H1 (cell line): ENCODE results near the gene DSCAM.

Experiments used
- BACH1 ChIP-seq: IDR thresholded peaks from 2 replicates; pipeline ENCODE4 v1.6.1; 2012; ENCODE audit warnings: low read length, improper control_type of control experiment
- CTCF ChIP-seq, 3 experiments: IDR thresholded peaks; 1 replicate in 2 of 3; 2 replicates in 1 of 3; pipeline versions ENCODE4 v1.5.1 to v1.6.1; 2011; ENCODE audit warnings: low read length in 3 of 3, mild to moderate bottlenecking in 3 of 3, inconsistent platforms in 2 of 3, low read depth in 1 of 3, moderate library complexity in 1 of 3; ENCODE audit not compliant: insufficient read depth in 1 of 3; ENCODE audit errors: control extremely low read depth in 1 of 3

DNA sequence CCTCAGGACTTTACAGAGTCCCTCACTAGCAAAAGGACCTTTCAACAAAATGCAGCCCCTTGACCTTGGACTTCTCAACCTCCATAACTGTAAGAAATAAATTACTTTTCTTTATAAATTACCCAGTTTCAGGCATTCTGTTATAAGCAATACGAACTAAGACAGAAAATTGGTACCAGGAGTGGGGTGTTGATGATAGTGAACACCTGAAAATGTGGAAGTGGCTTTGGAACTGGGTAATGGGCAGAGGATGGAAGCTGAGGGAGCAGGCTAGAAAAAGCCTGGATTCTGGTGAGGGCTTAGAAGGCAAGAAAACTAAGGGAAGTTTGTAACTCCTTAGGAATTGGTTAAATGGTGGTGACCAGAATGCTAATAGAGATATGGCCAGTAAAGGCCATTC, 46.8 kb downstream of the DSCAM start:
- TF ChIP-seq CTCF (IDR thresholded peaks at IDR 0.05; ENCODE audit: control extremely low read depth in 1 of 3, insufficient read depth in 1 of 3, low read depth in 1 of 3, low read length in 3 of 3), result no peak
- no peak for TF ChIP-seq BACH1
